ENCODE measurements around the gene SNAI3.
A peak's percentile ranks its signal among the peaks of the same experiment; 100 is the strongest.

Gene SNAI3

GRCh38 chr16:88699180-88699579 is 12.9 kb upstream of the SNAI3 start:
- Histone ChIP-seq H3K27me3 (ENCODE audit: control insufficient read depth, low read length) (no peaks in the 10 kb centered on the region), H3K36me3 (ENCODE audit: control insufficient read depth, low read length) (peaks cover 54% of the 10 kb centered on the region), H3F3A (ENCODE audit: control insufficient read depth, insufficient read depth) (peaks cover 6% of the 10 kb centered on the region; the same call in 1 of the 2 replicates), H3K9me3 (ENCODE audit: control insufficient read depth, insufficient read depth, low read length) (no peaks in the 10 kb centered on the region), H3K4me2 (ENCODE audit: low read length) (no peak overlapping the region), H3K27ac (ENCODE audit: low read depth, low read length) (no peak overlapping the region), H3K4me3 (ENCODE audit: low read length) (no peak overlapping the region), H3K79me2 (ENCODE audit: control insufficient read depth, low read length) (peaks cover 38% of the 10 kb centered on the region), H4K20me1 (ENCODE audit: control insufficient read depth, insufficient read depth, low read depth, low read length) (peaks cover 7% of the 10 kb centered on the region; the same call in 1 of the 2 replicates), H3K9me2 (replicated peaks; ENCODE audit: control insufficient read depth, low read length) (no peaks in the 10 kb centered on the region), H3K4me1 (ENCODE audit: control insufficient read depth, low read length) (peaks cover 45% of the 10 kb centered on the region)
- TF ChIP-seq CTCF (IDR thresholded peaks at IDR 0.05; ENCODE audit: low read depth, low read length, poor library complexity, severe bottlenecking) (no peak), EZH2phosphoT487 (IDR thresholded peaks at IDR 0.05; ENCODE audit: borderline replicate concordance, low read length) (no peak)

GRCh38 chr16:88698646-88699045 is 12.3 kb upstream of the SNAI3 start:
- peaks cover 2% of the 10 kb centered on the region; the same call in 1 of the 2 replicates for H4K20me1 ChIP-seq (ENCODE audit: control insufficient read depth, insufficient read depth, low read depth, low read length)
- H3K27me3 ChIP-seq (ENCODE audit: control insufficient read depth, low read length) = no peaks in the 10 kb centered on the region
- peaks cover 51% of the 10 kb centered on the region for H3K36me3 ChIP-seq (ENCODE audit: control insufficient read depth, low read length)
- H3K9me3 ChIP-seq (ENCODE audit: control insufficient read depth, insufficient read depth, low read length) = no peaks in the 10 kb centered on the region
- H3F3A ChIP-seq (ENCODE audit: control insufficient read depth, insufficient read depth) = peaks cover 5% of the 10 kb centered on the region; the same call in 1 of the 2 replicates
- H3K4me3 ChIP-seq (ENCODE audit: low read length) = no peak overlapping the region
- H3K4me1 ChIP-seq (ENCODE audit: control insufficient read depth, low read length) = peaks cover 40% of the 10 kb centered on the region
- H3K79me2 ChIP-seq (ENCODE audit: control insufficient read depth, low read length) = peaks cover 32% of the 10 kb centered on the region
- no peak overlapping the region for H3K4me2 ChIP-seq (ENCODE audit: low read length)
- H3K9me2 ChIP-seq (replicated peaks; ENCODE audit: control insufficient read depth, low read length) = no peaks in the 10 kb centered on the region
- no peak overlapping the region for H3K27ac ChIP-seq (ENCODE audit: low read depth, low read length)
- TF ChIP-seq CTCF (IDR thresholded peaks at IDR 0.05; ENCODE audit: low read depth, low read length, poor library complexity, severe bottlenecking) = no peak
- TF ChIP-seq EZH2phosphoT487 (IDR thresholded peaks at IDR 0.05; ENCODE audit: borderline replicate concordance, low read length) = no peak

GRCh38 chr16:88697831-88698615 is 11.7 kb upstream of the SNAI3 start:
- H3K4me3 ChIP-seq (ENCODE audit: low read length) = no peak overlapping the region
- H3K27me3 ChIP-seq (ENCODE audit: control insufficient read depth, low read length) = no peaks in the 10 kb centered on the region
- peaks cover 49% of the 10 kb centered on the region for H3K36me3 ChIP-seq (ENCODE audit: control insufficient read depth, low read length)
- no peaks in the 10 kb centered on the region for H3K9me2 ChIP-seq (replicated peaks; ENCODE audit: control insufficient read depth, low read length)
- H3K4me2 ChIP-seq (ENCODE audit: low read length) = no peak overlapping the region
- no peaks in the 10 kb centered on the region for H4K20me1 ChIP-seq (ENCODE audit: control insufficient read depth, insufficient read depth, low read depth, low read length)
- H3K4me1 ChIP-seq (ENCODE audit: control insufficient read depth, low read length) = peaks cover 33% of the 10 kb centered on the region
- no peak for TF ChIP-seq EZH2phosphoT487 (IDR thresholded peaks at IDR 0.05; ENCODE audit: borderline replicate concordance, low read length)
- peak; percentile 33 for TF ChIP-seq CTCF (IDR thresholded peaks at IDR 0.05; ENCODE audit: low read depth, low read length, poor library complexity, severe bottlenecking)
- no peak overlapping the region for H3K27ac ChIP-seq (ENCODE audit: low read depth, low read length)
- peaks cover 26% of the 10 kb centered on the region for H3K79me2 ChIP-seq (ENCODE audit: control insufficient read depth, low read length)
- no peaks in the 10 kb centered on the region for H3K9me3 ChIP-seq (ENCODE audit: control insufficient read depth, insufficient read depth, low read length)
- H3F3A ChIP-seq (ENCODE audit: control insufficient read depth, insufficient read depth) = peaks cover 5% of the 10 kb centered on the region; the same call in 1 of the 2 replicates

All from DOHH2 (cell line).